ENCODE results near the gene ITGA2B. TPM values are rescaled to one million over a fixed set of nuclear protein-coding genes. Genes with fewer than 3 reads are reported as not detected.
A peak's percentile ranks its signal among the peaks of the same experiment; 100 is the strongest.
"Not testable (repeated sequence)": the region's sequence is repeated elsewhere in the genome, so short reads cannot be mapped to it uniquely, and the experiment has no call there.

The ITGA2B gene
- total and polyA plus RNA-seq, 7 donors: 0.08 to 0.97 (median 0.16) TPM

GRCh38 chr17:44331249-44331760 lies 58.1 kb downstream of the ITGA2B start:
- ATAC-seq: peak; percentile 42 to 59 (median 52)
- DNase-seq: peak in 1 of 2 donors; percentile 65
- no peaks in the 10 kb centered on the region for H3K27me3 ChIP-seq (ENCODE audit: insufficient read depth in 3 of 3, low read length in 2 of 3)
- no peaks in the 10 kb centered on the region for H3K36me3 ChIP-seq (ENCODE audit: insufficient read depth in 1 of 2, low read depth in 1 of 2)
- intact Hi-C loops (cut with DNase I): no loop called here
- H3K9me3 ChIP-seq: no peaks in the 10 kb centered on the region
- H3K4me1 ChIP-seq: peaks cover 7% of the 10 kb centered on the region
- peak overlapping the region; percentile 58 for H3K27ac ChIP-seq
- H3K4me3 ChIP-seq: peak overlapping the region; percentile 11
- peak; percentile 84 for TF ChIP-seq CTCF (IDR thresholded peaks at IDR 0.05)
- WGBS, 3 donors: 0 to 1% (median 1%) methylated on average over 7 of the region's 7 CpGs

GRCh38 chr17:44330263-44330662 lies 59.2 kb downstream of the ITGA2B start:
- H3K4me3 ChIP-seq; ATAC-seq; H3K27me3 ChIP-seq (ENCODE audit: insufficient read depth in 3 of 3, low read length in 2 of 3); H3K27ac ChIP-seq; H3K9me3 ChIP-seq; DNase-seq; intact Hi-C loops (cut with DNase I); H3K4me1 ChIP-seq; H3K36me3 ChIP-seq (ENCODE audit: insufficient read depth in 1 of 2, low read depth in 1 of 2): not testable (repeated sequence)
- WGBS, 3 donors: 80 to 91% (median 88%) methylated on average over 5 of the region's 5 CpGs

GRCh38 chr17:44329516-44329915 lies 59.9 kb downstream of the ITGA2B start:
- H3K9me3 ChIP-seq; H3K27me3 ChIP-seq (ENCODE audit: insufficient read depth in 3 of 3, low read length in 2 of 3); H3K4me3 ChIP-seq; ATAC-seq; H3K36me3 ChIP-seq (ENCODE audit: insufficient read depth in 1 of 2, low read depth in 1 of 2); DNase-seq; H3K4me1 ChIP-seq; H3K27ac ChIP-seq: not testable (repeated sequence)
- WGBS, 3 donors: 85 to 90% (median 89%) methylated on average over 7 of the region's 7 CpGs
- intact Hi-C loops (cut with DNase I): loop anchor here in 1 of 2 donors (5.0 kb wide), 1 partner anchor 117 kb away; no protein-coding TSS in a partner anchor

GRCh38 chr17:44327715-44328449 lies 61.6 kb downstream of the ITGA2B start:
- Histone ChIP-seq H3K4me1 (peaks cover 16% of the 10 kb centered on the region), H3K27ac (peak overlapping the region; percentile 23), H3K9me3 (no peaks in the 10 kb centered on the region), H3K27me3 (ENCODE audit: insufficient read depth in 3 of 3, low read length in 2 of 3) (no peaks in the 10 kb centered on the region), H3K36me3 (ENCODE audit: insufficient read depth in 1 of 2, low read depth in 1 of 2) (no peaks in the 10 kb centered on the region), H3K4me3 (no peak overlapping the region)
- no peak for TF ChIP-seq CTCF (IDR thresholded peaks at IDR 0.05)
- WGBS, 3 donors: 67 to 73% (median 67%) methylated on average over 7 of the region's 7 CpGs
- DNase-seq (no peak), ATAC-seq (no peak)
- intact Hi-C loops (cut with DNase I): loop anchor here in 1 of 2 donors (5.0 kb wide), 1 partner anchor 116 kb away; no protein-coding TSS in a partner anchor

- Histone ChIP-seq H3K27ac (peak overlapping the region; percentile 43), H3K4me3 (peak overlapping the region; percentile 28), H3K27me3 (ENCODE audit: insufficient read depth in 3 of 3, low read length in 2 of 3) (no peaks in the 10 kb centered on the region), H3K4me1 (peaks cover 16% of the 10 kb centered on the region), H3K36me3 (ENCODE audit: insufficient read depth in 1 of 2, low read depth in 1 of 2) (peaks cover 0 to 7% of the 10 kb centered on the region in 2 donors), H3K9me3 (no peaks in the 10 kb centered on the region)
- 22 to 26% (median 23%) methylated on average over 28 to 31 of the region's 31 CpGs for WGBS, 3 donors
- peak; percentile 82 to 88 (median 86) for ATAC-seq
- intact Hi-C loops (cut with DNase I): loop anchor here in 1 of 2 donors (5.0 kb wide), 1 partner anchor 115 kb away; no protein-coding TSS in a partner anchor
- DNase-seq: peak; percentile 97 to 98
- no peak for TF ChIP-seq CTCF (IDR thresholded peaks at IDR 0.05)
Measured at GRCh38 chr17:44326861-44327444, 62.5 kb downstream of the ITGA2B start.
